GM12865 (cell line): Measurements from ENCODE around the gene CMTM7.
"Not testable (repeated sequence)": the region's sequence is repeated elsewhere in the genome, so short reads cannot be mapped to it uniquely, and the experiment has no call there.

Experiments
- DNase-seq: peaks from one replicate; pipeline ENCODE4 v3.0.0; 2010; ENCODE audit warnings: low read depth
- H3K4me3 ChIP-seq: 2 replicates; pipeline ENCODE4 v1.5.1; 2011; ENCODE audit warnings: mild to moderate bottlenecking, low read depth, low read length, control low read depth
- TF ChIP-seq, protein P1 (sequence below): IDR thresholded peaks from 2 replicates; pipeline ENCODE4 v1.5.1; 2011; ENCODE audit warnings: low read length, control low read depth, low read depth, inconsistent platforms; ENCODE audit not compliant: insufficient read depth; ENCODE audit errors: missing control alignments

CMTM7 gene

GRCh38 chr3:32471246-32471645 is 79.6 kb downstream of the CMTM7 start:
- H3K4me3 ChIP-seq = no peak overlapping the region
- TF ChIP-seq, protein P1, sequence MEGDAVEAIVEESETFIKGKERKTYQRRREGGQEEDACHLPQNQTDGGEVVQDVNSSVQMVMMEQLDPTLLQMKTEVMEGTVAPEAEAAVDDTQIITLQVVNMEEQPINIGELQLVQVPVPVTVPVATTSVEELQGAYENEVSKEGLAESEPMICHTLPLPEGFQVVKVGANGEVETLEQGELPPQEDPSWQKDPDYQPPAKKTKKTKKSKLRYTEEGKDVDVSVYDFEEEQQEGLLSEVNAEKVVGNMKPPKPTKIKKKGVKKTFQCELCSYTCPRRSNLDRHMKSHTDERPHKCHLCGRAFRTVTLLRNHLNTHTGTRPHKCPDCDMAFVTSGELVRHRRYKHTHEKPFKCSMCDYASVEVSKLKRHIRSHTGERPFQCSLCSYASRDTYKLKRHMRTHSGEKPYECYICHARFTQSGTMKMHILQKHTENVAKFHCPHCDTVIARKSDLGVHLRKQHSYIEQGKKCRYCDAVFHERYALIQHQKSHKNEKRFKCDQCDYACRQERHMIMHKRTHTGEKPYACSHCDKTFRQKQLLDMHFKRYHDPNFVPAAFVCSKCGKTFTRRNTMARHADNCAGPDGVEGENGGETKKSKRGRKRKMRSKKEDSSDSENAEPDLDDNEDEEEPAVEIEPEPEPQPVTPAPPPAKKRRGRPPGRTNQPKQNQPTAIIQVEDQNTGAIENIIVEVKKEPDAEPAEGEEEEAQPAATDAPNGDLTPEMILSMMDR = no peak
- DNase-seq = no peak

GRCh38 chr3:32472151-32472550 is 80.5 kb downstream of the CMTM7 start:
- not testable (repeated sequence) for H3K4me3 ChIP-seq, DNase-seq

DNA sequence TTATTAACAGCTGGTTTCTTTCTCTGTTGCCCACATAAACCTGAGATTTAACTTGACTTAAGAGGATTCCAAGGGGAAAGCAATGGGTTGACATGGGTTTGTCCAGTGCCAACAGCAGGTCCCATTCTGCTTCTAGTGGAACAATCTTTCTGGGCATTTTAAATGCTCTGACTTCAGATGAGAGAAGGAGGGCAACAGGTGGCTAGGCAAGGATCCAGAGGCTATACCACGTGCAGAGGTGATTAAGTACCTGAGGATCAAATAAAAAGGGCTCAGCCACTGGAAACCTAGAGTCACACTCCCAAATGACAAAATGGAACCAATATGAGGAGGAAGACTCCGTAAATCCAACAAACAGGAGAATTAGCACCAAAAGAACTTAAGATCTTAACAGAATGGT is 82.5 kb downstream of the CMTM7 start:
- DNase-seq = no peak
- H3K4me3 ChIP-seq = no peak overlapping the region
- TF ChIP-seq, protein P1 = no peak

GRCh38 chr3:32480604-32481003 is 89.0 kb downstream of the CMTM7 start:
- no peak overlapping the region for H3K4me3 ChIP-seq
- DNase-seq = no peak
- TF ChIP-seq, protein P1 = no peak

- H3K4me3 ChIP-seq = no peak overlapping the region
- TF ChIP-seq, protein P1 = no peak
- DNase-seq = no peak
Measured at GRCh38 chr3:32481791-32482631, 90.4 kb downstream of the CMTM7 start.

DNA sequence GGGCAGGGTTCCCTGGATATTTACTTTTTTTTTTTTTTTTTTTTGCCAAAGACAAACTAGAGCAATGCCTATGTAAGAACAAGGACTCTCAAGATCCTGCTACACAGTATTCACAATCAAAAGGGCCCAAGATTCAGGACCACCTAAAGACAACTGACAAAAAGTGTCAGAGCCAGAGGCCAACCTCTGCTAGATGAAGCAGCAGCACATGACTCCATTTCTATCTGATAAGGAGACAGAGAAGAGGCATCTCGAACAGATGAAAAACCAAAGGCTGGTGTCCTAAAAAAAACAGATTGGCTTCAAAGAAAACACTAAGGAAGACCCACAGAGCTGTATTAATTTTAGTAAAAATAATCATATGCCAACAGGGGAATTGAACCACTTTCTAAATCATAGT is 91.0 kb downstream of the CMTM7 start:
- TF ChIP-seq, protein P1 = no peak
- no peak for DNase-seq
- H3K4me3 ChIP-seq = no peak overlapping the region

DNA sequence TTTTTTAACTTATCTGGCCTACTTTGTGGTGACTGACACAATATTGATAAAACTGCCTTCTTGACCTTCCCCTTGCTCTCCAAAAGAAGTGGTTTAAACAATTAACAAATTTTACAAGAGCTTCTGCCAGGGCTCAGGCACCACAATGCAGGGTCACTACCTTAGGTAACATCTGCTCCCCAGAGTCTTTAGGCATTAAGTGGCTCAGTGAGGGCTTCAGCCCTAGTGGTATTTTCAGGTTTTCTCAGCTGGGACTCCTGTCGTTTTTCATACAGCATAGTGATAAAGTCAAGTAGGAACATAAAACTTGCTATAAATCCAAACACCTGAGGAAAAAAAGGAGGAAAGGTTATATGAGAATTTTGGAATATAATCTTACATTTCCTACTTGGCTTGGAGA is 92.1 kb downstream of the CMTM7 start:
- TF ChIP-seq, protein P1 = no peak
- H3K4me3 ChIP-seq = no peak overlapping the region
- no peak for DNase-seq
